ENCODE data around the gene SV2A.
A peak's percentile ranks its signal among the peaks of the same experiment; 100 is the strongest.
"Not testable (repeated sequence)": the region's sequence is repeated elsewhere in the genome, so short reads cannot be mapped to it uniquely, and the experiment has no call there.

The SV2A gene

GRCh38 chr1:149917571-149918144 lies at the start of gene SV2A:
Gene SV2A, minus strand, starts transcription at chr1:149917844. Its CDS starts 4,004 bp downstream, at chr1:149913840.
- DNase-seq: peak; percentile 20

DNA sequence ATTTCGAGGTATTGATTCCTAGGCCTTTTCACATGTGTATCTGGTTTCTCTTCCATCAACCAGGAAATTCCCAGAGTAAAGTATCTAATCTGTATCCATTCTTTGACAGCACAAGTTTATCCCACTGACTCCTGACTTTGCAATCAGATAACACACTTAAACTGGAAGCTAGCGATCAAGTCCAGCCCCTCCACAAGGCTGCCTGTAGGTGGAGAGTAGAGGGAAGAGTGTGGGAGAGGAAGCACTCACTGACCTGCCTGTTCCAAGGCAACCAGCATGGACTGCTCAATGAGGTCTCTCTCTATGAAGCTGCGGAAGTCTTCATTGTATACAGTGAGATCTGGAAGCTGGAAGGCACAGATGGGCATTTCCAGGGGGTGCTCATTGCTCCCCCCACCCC lies 49.4 kb upstream of the SV2A start:
- DNase-seq: no peak

- DNase-seq: no peak
Observed at GRCh38 chr1:149966405-149966804, 48.8 kb upstream of the SV2A start.

DNA sequence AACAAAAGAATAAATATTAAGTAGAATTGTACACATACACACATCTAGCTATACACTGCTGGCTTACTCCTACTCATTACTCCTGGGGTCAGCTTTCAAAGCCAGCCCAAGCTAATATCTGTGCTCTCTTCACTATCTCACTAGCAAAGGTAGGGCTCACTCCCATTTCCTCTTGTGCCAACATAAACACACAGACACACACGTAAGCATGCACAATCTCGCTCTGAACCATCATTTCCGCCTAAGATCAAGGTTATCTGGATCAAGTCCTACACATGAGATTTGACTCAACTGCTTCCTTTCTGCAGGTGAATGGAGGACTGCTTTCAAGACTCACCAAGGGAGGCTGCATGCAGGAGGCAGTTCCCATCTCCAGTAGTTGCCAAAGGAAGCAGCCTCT lies 47.8 kb upstream of the SV2A start:
- no peak for DNase-seq

GRCh38 chr1:149963358-149963757 lies 45.7 kb upstream of the SV2A start:
- no peak for DNase-seq

DNA sequence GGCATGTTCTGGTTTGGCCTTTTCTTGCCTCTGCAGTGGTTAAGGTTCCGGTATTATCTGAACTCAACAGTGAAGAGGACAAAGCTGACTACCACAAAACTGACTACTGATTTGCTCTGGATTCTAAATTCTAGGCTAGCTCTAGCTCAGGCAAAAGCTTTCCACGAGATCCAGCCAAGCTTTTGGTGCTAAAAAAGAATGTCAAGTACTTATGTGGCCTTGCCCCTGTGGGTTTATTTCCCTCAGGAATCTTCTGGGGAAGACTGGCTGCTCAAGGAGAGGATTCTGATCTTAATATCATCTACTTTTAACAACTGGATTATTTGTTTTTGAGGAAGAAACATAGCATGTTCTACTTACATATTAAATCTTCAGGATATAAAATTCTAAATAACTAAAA lies 45.1 kb upstream of the SV2A start:
- no peak for DNase-seq

DNA sequence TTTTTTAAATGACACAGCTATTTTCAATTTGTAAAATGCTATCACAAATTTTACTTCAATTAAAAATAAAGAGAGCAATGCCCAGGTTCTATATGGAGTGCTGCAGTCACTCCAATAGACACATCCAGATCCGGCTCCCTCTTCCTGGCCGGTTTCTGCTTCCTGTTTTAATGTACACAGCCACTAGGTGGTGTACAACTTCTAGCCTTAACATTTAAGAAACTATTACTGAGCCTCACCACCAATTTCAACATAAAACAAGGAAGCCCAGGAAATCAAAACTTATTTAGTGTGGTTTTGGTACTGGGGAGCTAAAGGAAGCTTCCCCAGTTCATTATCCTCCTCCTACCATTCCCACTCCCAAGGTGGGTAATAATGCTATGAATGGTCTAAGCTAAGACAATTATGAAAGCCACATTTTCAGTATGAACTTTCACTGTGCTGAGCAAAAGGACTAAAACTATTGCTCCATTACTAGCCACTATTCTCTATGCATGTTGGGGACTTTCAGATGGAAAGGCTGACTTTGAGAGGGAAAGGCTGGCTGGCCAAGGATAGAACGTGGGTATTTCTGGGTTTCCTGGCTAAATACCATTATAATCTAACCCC lies 44.5 kb upstream of the SV2A start:
- DNase-seq: peak; percentile 9

- not testable (repeated sequence) for DNase-seq
Observed at GRCh38 chr1:149957548-149957947, 39.9 kb upstream of the SV2A start.

DNA sequence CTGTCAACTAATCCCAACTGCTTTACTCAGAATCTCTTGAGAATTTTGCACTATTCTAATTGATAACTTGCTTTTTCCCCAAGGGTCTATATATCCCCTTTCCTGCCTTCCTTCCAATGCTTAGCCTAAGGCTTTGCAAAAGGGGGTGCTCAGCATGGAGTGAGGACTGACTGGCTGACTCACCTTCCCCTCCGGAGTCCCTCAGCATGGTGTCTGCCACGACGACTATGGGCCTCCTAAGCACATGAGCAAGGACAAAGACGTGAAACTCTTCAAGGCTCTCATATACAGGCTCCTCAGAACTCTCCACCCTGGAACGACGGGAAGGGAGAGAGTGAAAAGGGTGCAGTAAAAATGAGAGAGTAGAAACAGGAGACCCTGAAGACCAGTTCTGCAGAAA lies 32.3 kb upstream of the SV2A start:
- DNase-seq: no peak

GRCh38 chr1:149945206-149945605 lies 27.6 kb upstream of the SV2A start:
- DNase-seq: no peak

GRCh38 chr1:149942885-149943284 lies 25.2 kb upstream of the SV2A start:
- no peak for DNase-seq

GRCh38 chr1:149942207-149942606 lies 24.6 kb upstream of the SV2A start:
- no peak for DNase-seq

GRCh38 chr1:149940427-149940826 lies 22.8 kb upstream of the SV2A start:
- DNase-seq: no peak

GRCh38 chr1:149938668-149939003 lies 21.0 kb upstream of the SV2A start:
- not testable (repeated sequence) for DNase-seq

GRCh38 chr1:149937759-149938158 lies 20.1 kb upstream of the SV2A start:
- no peak for DNase-seq

- no peak for DNase-seq
Observed at GRCh38 chr1:149936992-149937705, 19.5 kb upstream of the SV2A start.

DNA sequence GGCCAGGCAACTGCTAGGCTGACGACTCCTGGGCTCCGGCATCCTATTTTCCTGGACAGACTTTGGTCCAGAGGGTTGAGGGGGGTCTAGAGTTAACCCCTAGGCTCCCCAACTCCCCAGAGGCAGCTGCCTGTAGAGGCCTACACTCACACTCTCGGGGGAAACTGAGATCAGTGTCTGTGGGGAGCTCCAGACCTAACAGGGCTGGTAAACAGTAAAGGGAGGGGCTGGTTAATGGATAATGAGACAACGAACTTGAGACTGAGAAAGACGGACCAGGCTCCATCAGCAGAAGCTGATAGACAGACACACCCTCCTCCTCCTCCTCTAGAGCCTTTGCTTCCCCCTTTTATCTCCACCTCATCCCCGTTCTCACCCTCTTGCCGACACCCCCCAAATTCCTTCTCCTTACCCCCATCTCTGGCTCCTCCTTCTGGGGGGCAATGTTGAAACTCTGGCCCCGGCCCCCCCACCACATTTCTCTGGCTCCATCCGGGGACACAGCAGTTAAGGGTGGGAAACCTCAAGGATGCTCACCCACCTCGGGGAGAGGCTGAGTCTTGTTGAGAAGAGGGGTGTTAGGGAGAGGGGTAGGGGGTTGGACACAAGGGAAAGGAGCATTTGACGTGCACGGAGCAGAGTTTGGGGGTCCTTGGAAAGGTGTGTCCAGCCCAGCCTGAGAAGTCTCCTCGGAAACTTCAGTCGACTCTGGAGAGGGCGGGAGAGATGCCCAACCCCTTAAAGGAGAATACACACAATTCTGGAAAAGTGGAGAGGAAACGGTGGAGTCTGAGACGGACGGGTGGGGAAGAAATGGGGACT lies 18.7 kb upstream of the SV2A start, which contains the start of gene MTMR11:
MTMR11 (minus strand) TSS at position 710 of the 822 bp plus-strand sequence; CDS start at position 478, 232 bp downstream.
- DNase-seq: no peak

- DNase-seq: no peak
Observed at GRCh38 chr1:149934356-149934755, 16.7 kb upstream of the SV2A start.

DNA sequence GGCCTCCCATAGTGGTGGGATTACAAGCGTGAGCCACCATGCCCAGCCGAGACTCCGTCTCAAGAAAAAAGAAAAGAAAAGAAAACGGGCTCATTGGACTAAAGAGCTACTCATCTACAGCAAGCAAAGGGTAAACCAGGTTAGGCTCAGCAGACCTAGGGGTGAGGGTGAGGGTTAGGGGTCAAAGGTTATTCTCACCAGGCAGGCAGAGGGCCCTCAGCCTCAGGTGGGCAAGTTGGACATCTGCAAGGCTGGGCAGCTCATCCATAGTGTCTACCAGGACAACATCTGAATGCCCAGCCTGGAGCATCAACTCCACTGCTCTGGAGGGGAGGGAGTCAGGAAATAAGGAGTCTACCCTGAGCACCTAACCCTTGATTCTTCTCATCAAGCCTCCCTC lies 15.6 kb upstream of the SV2A start:
- no peak for DNase-seq

- DNase-seq: no peak
Observed at GRCh38 chr1:149932474-149932873, 14.8 kb upstream of the SV2A start.

DNA sequence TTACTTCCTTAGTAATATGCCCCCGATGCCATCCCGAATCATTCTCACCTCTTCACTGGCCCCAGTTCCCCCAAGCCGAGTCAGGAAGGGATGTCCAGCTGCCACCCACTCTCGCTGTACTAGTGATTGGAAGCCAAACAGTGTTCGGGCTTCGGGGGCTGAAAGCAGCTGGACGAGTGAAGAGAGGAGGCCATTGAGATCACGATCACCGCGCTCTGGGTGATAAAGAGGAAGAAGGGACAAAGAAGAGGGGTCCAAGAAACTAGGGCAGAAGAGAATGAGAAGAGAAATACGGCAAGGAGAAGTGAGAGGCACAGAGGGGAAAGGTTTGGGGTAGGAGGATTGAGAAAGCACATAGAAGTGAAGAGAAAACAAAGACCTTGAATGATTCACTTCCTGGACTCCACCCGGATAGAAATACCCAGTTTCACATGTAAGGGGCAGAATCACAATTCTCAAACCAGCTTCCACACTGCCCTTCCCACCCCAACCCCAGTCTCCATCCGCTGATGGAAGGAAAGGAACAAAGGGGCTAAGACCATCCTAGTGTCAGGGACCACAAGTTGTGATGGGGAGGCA lies 13.7 kb upstream of the SV2A start:
- DNase-seq: no peak

DNA sequence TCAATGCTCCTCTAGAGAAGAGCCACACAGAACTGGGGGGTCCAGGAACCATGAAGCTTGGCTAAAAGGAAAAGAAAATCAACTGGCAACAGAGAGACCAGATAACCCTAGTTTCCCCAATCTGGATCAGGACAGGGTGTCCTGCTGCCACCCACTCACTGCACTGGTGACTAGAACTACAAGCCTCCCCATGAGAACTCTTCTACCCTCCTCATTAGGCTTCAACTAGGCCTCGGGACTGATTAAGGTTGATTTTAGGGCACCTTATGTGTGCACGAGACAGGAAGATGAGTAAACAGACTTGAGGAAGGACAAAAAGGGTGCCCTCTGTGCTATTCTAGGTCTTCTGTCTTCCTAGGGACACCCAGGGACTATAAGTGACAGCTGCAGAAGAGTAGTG lies 12.2 kb upstream of the SV2A start:
- DNase-seq: no peak

GRCh38 chr1:149928401-149928724 lies 10.7 kb upstream of the SV2A start:
- no peak for DNase-seq
